Anterior cingulate cortex (tissue), 58 donors: ENCODE results near the gene ZNF862.
"Not testable (repeated sequence)": the region's sequence is repeated elsewhere in the genome, so short reads cannot be mapped to it uniquely, and the experiment has no call there.

Experiments
- DNase-seq, 58 donors: peaks; one replicate each; lab custom pipeline; 2025; lab: John Stamatoyannopoulos, UW

The ZNF862 gene

GRCh38 chr7:149912126-149912525 is 74.0 kb downstream of the ZNF862 start:
- DNase-seq = not testable (repeated sequence)
